Adrenal gland (tissue), 12 donors: ENCODE data around the gene DENND4A. TPM values are rescaled to one million over a fixed set of nuclear protein-coding genes. Genes with fewer than 3 reads are reported as not detected.

Source experiments
- DNase-seq, 7 donors: peaks; one replicate each; pipeline ENCODE4 v3.0.0-alpha.2; 2019 to 2020
- H3K27ac ChIP-seq, 5 donors: fragments of 200-600 bp; sonication (generic) in 4 of 5; 1 replicate in 3 of 5; 2 replicates in 2 of 5; pipeline versions ENCODE4 v1.5.1 to v1.8.0; 2016 to 2020; ENCODE audit warnings: mild to moderate bottlenecking in 1 of 5
- H3K27me3 ChIP-seq: fragments of 200-600 bp; 2 replicates; pipeline ENCODE4 v1.8.0; 2021
- H3K36me3 ChIP-seq, 2 donors: fragments of 200-600 bp; replicated peaks in 1 of 2; 1 replicate in 1 of 2; 2 replicates in 1 of 2; pipeline versions ENCODE4 v1.5.1 to v1.8.0; 2018 to 2022
- H3K4me1 ChIP-seq, 2 donors: fragments of 200-600 bp; replicated peaks in 1 of 2; 1 replicate in 1 of 2; 2 replicates in 1 of 2; pipeline versions ENCODE4 v1.5.1 to v1.8.0; 2018 to 2021
- H3K4me3 ChIP-seq, 4 donors: fragments of 200-600 bp; sonication (generic) in 3 of 4; one replicate each; pipeline ENCODE4 v1.5.1; 2016 to 2018
- H3K9me3 ChIP-seq, 3 donors: fragments of 200-600 bp; sonication (generic) in 1 of 3; replicated peaks in 1 of 3; 1 replicate in 2 of 3; 2 replicates in 1 of 3; pipeline versions ENCODE4 v1.5.1 to v1.8.0; 2016 to 2021
- CTCF ChIP-seq, 6 experiments: fragments of 450-650 bp in 4 of 6; fragments of 200-600 bp in 2 of 6; sonication (generic) in 1 of 6; IDR thresholded peaks; 1 replicate in 5 of 6; 2 replicates in 1 of 6; pipeline versions ENCODE4 v1.5.1 to v1.8.0; 2016 to 2021; ENCODE audit warnings: antibody characterized with exemption in 6 of 6, mild to moderate bottlenecking in 2 of 6, moderate library complexity in 1 of 6
- POLR2A ChIP-seq, 2 donors: fragments of 450-650 bp; IDR thresholded peaks; one replicate each; pipeline ENCODE4 v1.6.1; 2017; ENCODE audit warnings: antibody characterized with exemption in 2 of 2, mild to moderate bottlenecking in 2 of 2, moderate library complexity in 1 of 2
- WGBS, 4 donors: extraction: QIAGEN DNeasy Blood & Tissue Kit in 2 of 4; methylation state at CpG; one replicate each; pipeline versions ENCODE4 v1.1.5 to v1.1.7; 2013 to 2017; 5-methylcytosine and 5-hydroxymethylcytosine counted together
- intact Hi-C, 2 donors: fragments of 100-400 bp; cut with DNase I; formaldehyde crosslinking; loops; one replicate each; pipeline versions ENCODE4 v1.14.1 to v1.15.0; 2022 to 2023
- polyA plus RNA-seq, 3 donors: library from polyadenylated mRNA; stranded (reverse); fragments of 200-250 nt in 2 of 3; fragments of 350-450 nt in 1 of 3; fragmentation: Illumina TruSeq in 1 of 3; extraction: RNeasy Lipid Tissue Mini Kit (QIAGEN cat#74804) in 1 of 3; gene quantifications; one replicate each; pipeline ENCODE4 v1.2.3, GENCODE V29; 2013 to 2014
- total RNA-seq, 9 donors: library from RNA; depleted of rRNA in 4 of 9; stranded (reverse); fragments of >200 nt in 4 of 9; fragments of 120-200 nt in 1 of 9; fragmentation: NEBNext Ultra II Directional in 1 of 9; extraction: Animal tissue kit (Norgen Biotek cat#: 25700) in 1 of 9; gene quantifications; one replicate each; pipeline versions ENCODE4 v1.1.0 to v1.2.4, GENCODE V29; 2013 to 2023
- donor health status: healthy with polysubstance abuse.
- donor health status: Bipolar disorder and iron deficiency.
- donor health status: DM: yes; HTN: yes; CAD: no.
- donor health status: DM: no; HTN: no; CAD: no.
- donor health status: DM: no; HTN: no; CAD: no.
- donor health status: DM: yes; HTN: yes; CAD: no.

Gene DENND4A
- total and polyA plus RNA-seq, 12 donors, result 12.9 to 51.8 (median 35.0) TPM

GRCh38 chr15:65804252-65804931 is 12.3 kb upstream of the DENND4A start:
- no peaks in the 10 kb centered on the region for H3K27me3 ChIP-seq
- H3K4me1 ChIP-seq, result peaks cover 8 to 31% of the 10 kb centered on the region in 2 donors
- H3K36me3 ChIP-seq, result no peaks in the 10 kb centered on the region
- TF ChIP-seq CTCF (IDR thresholded peaks at IDR 0.05), result no peak
- TF ChIP-seq POLR2A (IDR thresholded peaks at IDR 0.05), result peak in 1 of 2 donors; percentile 31
- H3K9me3 ChIP-seq, result no peaks in the 10 kb centered on the region
- H3K4me3 ChIP-seq, result no peak overlapping the region
- peak overlapping the region; percentile 50 to 85 (median 66) for H3K27ac ChIP-seq
- 14 to 42% (median 26%) methylated on average over 1 of the region's 1 CpG for WGBS, 4 donors
- intact Hi-C loops, result no loop called here
- DNase-seq, result peak in 3 of 7 donors; percentile 41 to 59 (median 55)

DNA sequence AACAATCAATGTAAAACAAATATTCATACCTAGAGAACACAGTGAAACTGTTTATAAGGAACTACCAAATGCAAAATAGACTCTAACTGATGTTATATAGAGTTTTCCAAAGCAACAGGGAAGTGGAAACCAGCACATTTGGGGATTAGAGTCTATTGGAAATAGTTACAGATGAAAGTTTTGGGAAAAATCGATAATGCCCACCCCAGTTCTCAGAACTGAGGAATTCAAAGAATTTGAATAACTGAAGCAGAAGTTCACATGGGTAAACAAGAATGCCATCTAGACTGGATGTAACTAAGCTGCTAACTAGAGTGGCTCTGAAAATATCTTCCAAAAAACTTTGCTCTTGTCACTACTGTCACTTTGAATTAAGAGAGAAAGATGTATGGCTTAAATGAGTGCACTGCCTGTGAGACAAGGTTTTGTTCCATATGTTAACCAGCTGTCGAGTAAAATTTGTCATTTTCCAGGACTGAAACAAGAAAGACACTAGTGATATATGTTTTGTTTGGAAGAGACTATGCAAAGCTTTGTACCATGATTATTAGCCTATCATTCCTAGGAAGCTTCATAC is 9.2 kb upstream of the DENND4A start:
- Histone ChIP-seq H3K4me3 (no peak overlapping the region), H3K36me3 (no peaks in the 10 kb centered on the region), H3K4me1 (peaks cover 8 to 32% of the 10 kb centered on the region in 2 donors), H3K9me3 (no peaks in the 10 kb centered on the region), H3K27me3 (no peaks in the 10 kb centered on the region), H3K27ac (no peak overlapping the region)
- intact Hi-C loops, result no loop called here
- WGBS, 4 donors, result 58 to 72% (median 67%) methylated on average over 2 of the region's 2 CpGs
- TF ChIP-seq POLR2A (IDR thresholded peaks at IDR 0.05) (no peak), CTCF (IDR thresholded peaks at IDR 0.05) (no peak)
- DNase-seq, result no peak

DNA sequence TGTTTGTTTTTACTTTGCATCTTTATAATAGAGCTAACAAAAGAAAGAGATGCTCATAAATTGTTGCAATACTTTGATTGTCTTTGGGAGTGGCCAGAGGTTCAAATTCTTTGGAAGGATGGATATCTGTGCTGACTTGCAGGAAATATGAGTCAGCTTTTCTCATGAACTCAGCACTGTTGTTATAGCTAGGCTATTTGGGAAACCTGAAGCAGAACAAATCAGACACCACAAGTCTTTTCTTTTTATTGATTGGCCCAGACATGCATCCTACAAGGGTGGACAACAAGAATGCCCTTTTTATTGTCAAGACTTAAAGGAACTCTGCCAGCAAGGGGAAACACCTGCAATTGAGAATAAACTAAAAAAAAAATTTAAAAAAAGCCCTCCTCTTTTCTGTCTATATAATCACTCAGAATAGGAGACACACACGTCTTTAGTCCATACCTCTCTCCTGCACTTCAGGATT is 4.6 kb upstream of the DENND4A start:
- TF ChIP-seq POLR2A (IDR thresholded peaks at IDR 0.05), result no peak
- TF ChIP-seq CTCF (IDR thresholded peaks at IDR 0.05), result no peak
- intact Hi-C loops, result no loop called here
- 53 to 76% (median 68%) methylated on average over 1 of the region's 1 CpG for WGBS, 4 donors

GRCh38 chr15:65795663-65796216 is 3.6 kb upstream of the DENND4A start:
- TF ChIP-seq CTCF (IDR thresholded peaks at IDR 0.05) (no peak), POLR2A (IDR thresholded peaks at IDR 0.05) (no peak)
- WGBS, 4 donors, result 60 to 72% (median 67%) methylated on average over 3 of the region's 3 CpGs
- Histone ChIP-seq H3K27me3 (no peaks in the 10 kb centered on the region), H3K27ac (no peak overlapping the region), H3K9me3 (no peaks in the 10 kb centered on the region), H3K4me3 (no peak overlapping the region), H3K36me3 (no peaks in the 10 kb centered on the region), H3K4me1 (peaks cover 3 to 18% of the 10 kb centered on the region in 2 donors)
- no peak for DNase-seq
- intact Hi-C loops, result no loop called here

More for the DNA sequence above, 4.6 kb upstream of the DENND4A start:
- Histone ChIP-seq H3K4me1 (peaks cover 3 to 18% of the 10 kb centered on the region in 2 donors), H3K4me3 (no peak overlapping the region), H3K27ac (peak overlapping the region in 1 of 5 donors; percentile 44), H3K36me3 (no peaks in the 10 kb centered on the region), H3K9me3 (no peaks in the 10 kb centered on the region), H3K27me3 (no peaks in the 10 kb centered on the region)
- no peak for DNase-seq
